Thoracic aorta (tissue), 2 donors: Measurements from ENCODE around the gene PCNT. TPM values are rescaled to one million over a fixed set of nuclear protein-coding genes. Genes with fewer than 3 reads are reported as not detected.

ENCODE experiments used
- ATAC-seq: fragments of 150-250 bp; one replicate; pipeline ENCODE4 v1.8.0; 2017; ENCODE audit warnings: low read depth; ENCODE audit not compliant: insufficient number of reproducible peaks, low FRiP score
- DNase-seq: peaks from one replicate; pipeline ENCODE4 v3.0.0-alpha.2; 2020; ENCODE audit warnings: low spot score
- H3K27ac ChIP-seq, 2 donors: fragments of 200-600 bp; sonication (generic); 1 replicate in 1 of 2; 2 replicates in 1 of 2; pipeline ENCODE4 v1.5.1; 2016; ENCODE audit warnings: mild to moderate bottlenecking in 2 of 2, moderate library complexity in 2 of 2
- H3K27me3 ChIP-seq: fragments of 200-600 bp; sonication (generic); replicated peaks from 2 replicates; pipeline ENCODE4 v1.6.0; 2016; ENCODE audit warnings: mild to moderate bottlenecking; ENCODE audit not compliant: insufficient read depth
- H3K36me3 ChIP-seq: fragments of 200-600 bp; sonication (generic); one replicate; pipeline ENCODE4 v1.5.1; 2016
- H3K4me1 ChIP-seq, 2 donors: fragments of 200-600 bp; sonication (generic); 1 replicate in 1 of 2; 2 replicates in 1 of 2; pipeline versions ENCODE4 v1.5.1 to v1.6.0; 2016; ENCODE audit warnings: low read depth in 2 of 2, mild to moderate bottlenecking in 1 of 2; ENCODE audit not compliant: control insufficient read depth in 1 of 2
- H3K4me3 ChIP-seq: fragments of 200-600 bp; sonication (generic); 2 replicates; pipeline ENCODE4 v1.5.1; 2016; ENCODE audit warnings: mild to moderate bottlenecking
- H3K9me3 ChIP-seq: fragments of 200-600 bp; sonication (generic); 2 replicates; pipeline ENCODE4 v1.5.1; 2016
- CTCF ChIP-seq: fragments of 200-600 bp; sonication (generic); IDR thresholded peaks from one replicate; pipeline ENCODE4 v1.5.1; 2019; ENCODE audit warnings: antibody characterized with exemption
- total RNA-seq, 2 donors: library from RNA; depleted of rRNA; stranded (reverse); fragments of >200 nt; gene quantifications; one replicate each; pipeline versions ENCODE4 v1.1.0 to v1.2.3, GENCODE V29; 2016

Gene PCNT
- total RNA-seq, 2 donors from 2014 or later: 46.8 to 51.4 TPM

DNA sequence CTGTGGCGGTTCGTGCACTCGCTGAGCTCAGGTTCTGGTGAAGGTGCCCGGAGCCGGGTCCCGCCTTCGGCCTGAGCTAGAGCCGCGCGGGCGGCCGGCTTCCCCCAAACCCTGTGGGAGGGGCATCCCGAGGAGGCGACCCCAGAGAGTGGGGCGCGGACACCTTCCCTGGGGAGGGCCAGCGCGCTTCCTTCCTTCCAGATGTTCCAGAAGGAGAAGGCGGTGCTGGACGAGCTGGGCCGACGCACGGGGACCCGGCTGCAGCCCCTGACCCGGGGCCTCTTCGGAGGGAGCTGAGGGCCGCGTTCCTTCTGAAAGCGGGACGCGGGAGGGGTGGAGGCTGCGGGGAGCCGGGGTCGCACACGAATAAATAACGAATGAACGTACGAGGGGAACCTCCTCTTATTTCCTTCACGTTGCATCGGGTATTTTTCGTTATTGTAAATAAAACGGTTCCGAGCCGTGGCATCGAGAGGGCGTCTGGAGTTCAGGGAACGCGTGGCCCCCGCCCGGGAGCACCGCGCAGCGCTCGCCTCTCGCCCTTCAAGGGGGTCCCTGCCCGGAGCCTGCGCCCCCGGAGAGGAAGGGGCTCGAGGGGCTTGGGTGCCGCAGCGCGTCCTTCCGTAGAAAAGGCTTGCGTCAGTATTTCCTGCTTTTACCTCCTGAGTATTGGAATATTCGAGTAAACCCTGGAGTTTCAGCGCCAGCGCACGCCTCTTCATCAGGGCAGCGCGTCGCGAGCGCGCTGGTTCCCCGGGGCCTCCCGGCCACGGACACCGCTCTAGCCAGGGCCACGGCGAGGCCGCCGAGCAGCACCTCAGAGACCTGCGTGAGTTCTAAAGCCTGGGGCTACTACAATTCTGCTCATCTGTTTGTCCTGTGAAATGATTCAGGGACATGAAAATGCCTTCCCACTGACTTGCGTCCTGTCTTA, 26.4 kb upstream of the PCNT start:
- no peaks in the 10 kb centered on the region for H3K9me3 ChIP-seq
- H3K4me1 ChIP-seq: peaks cover 5 to 10% of the 10 kb centered on the region in 2 donors
- ATAC-seq (no peak), DNase-seq (no peak)
- peak overlapping the region; percentile 75 for H3K4me3 ChIP-seq
- TF ChIP-seq CTCF: no peak
- no peaks in the 10 kb centered on the region for H3K36me3 ChIP-seq
- no peak overlapping the region for H3K27ac ChIP-seq
- no peaks in the 10 kb centered on the region for H3K27me3 ChIP-seq

- TF ChIP-seq CTCF: no peak
- Histone ChIP-seq H3K27me3 (no peaks in the 10 kb centered on the region), H3K9me3 (no peaks in the 10 kb centered on the region), H3K27ac (no peak overlapping the region), H3K4me1 (peaks cover 5 to 10% of the 10 kb centered on the region in 2 donors), H3K4me3 (no peak overlapping the region), H3K36me3 (no peaks in the 10 kb centered on the region)
- DNase-seq (no peak), ATAC-seq (no peak)
Measured at GRCh38 chr21:46299167-46299566, 24.8 kb upstream of the PCNT start.

GRCh38 chr21:46301759-46302158, 22.2 kb upstream of the PCNT start:
- peaks cover 5 to 10% of the 10 kb centered on the region in 2 donors for H3K4me1 ChIP-seq
- no peaks in the 10 kb centered on the region for H3K27me3 ChIP-seq
- no peaks in the 10 kb centered on the region for H3K36me3 ChIP-seq

GRCh38 chr21:46304437-46304836, 19.5 kb upstream of the PCNT start:
- DNase-seq (no peak), ATAC-seq (no peak)
- no peaks in the 10 kb centered on the region for H3K27me3 ChIP-seq
- no peaks in the 10 kb centered on the region for H3K36me3 ChIP-seq
- H3K4me3 ChIP-seq: no peak overlapping the region
- no peaks in the 10 kb centered on the region for H3K9me3 ChIP-seq
- no peak overlapping the region for H3K27ac ChIP-seq
- H3K4me1 ChIP-seq: no peaks in the 10 kb centered on the region
- no peak for TF ChIP-seq CTCF

More at GRCh38 chr21:46301759-46302158, 22.2 kb upstream of the PCNT start:
- no peaks in the 10 kb centered on the region for H3K9me3 ChIP-seq
- no peak overlapping the region for H3K27ac ChIP-seq
- TF ChIP-seq CTCF: no peak
- DNase-seq: no peak
- no peak overlapping the region for H3K4me3 ChIP-seq
- no peak for ATAC-seq

GRCh38 chr21:46304955-46305354, 19.0 kb upstream of the PCNT start:
- no peaks in the 10 kb centered on the region for H3K9me3 ChIP-seq
- TF ChIP-seq CTCF: no peak
- no peaks in the 10 kb centered on the region for H3K4me1 ChIP-seq
- H3K27ac ChIP-seq: no peak overlapping the region
- no peak overlapping the region for H3K4me3 ChIP-seq
- no peak for DNase-seq
- ATAC-seq: no peak
- no peaks in the 10 kb centered on the region for H3K27me3 ChIP-seq
- H3K36me3 ChIP-seq: no peaks in the 10 kb centered on the region
